Measurements from ENCODE around the gene ADAMTS3. TPM values are rescaled to one million over a fixed set of nuclear protein-coding genes. Genes with fewer than 3 reads are reported as not detected.
A peak's percentile ranks its signal among the peaks of the same experiment; 100 is the strongest.

The ADAMTS3 gene
- total and polyA plus RNA-seq, 9 of the 15 experiments (the other 6 are each of a cell fraction or from before 2014, with no cell fraction given) = 4.0 to 18.0 (median 12.1) TPM

- TF ChIP-seq BACH1 (tag; IDR thresholded peaks at IDR 0.05) = no peak; the same call in 1 of the 2 replicates
- TF ChIP-seq CREBBP (IDR thresholded peaks at IDR 0.05; ENCODE audit: low read depth, low read length) = no peak
- no peak for TF ChIP-seq CEBPZ (IDR thresholded peaks at IDR 0.05; ENCODE audit: borderline replicate concordance, low read depth, low read length)
- no peak for TF ChIP-seq GABPB2 (CRISPR knock-in tag; conservative IDR thresholded peaks at IDR 0.05)
- no peak for TF ChIP-seq NR2C1 (IDR thresholded peaks at IDR 0.05)
- TF ChIP-seq NR2C1 (tag; IDR thresholded peaks at IDR 0.05) = no peak
- peak; percentile 84 for TF ChIP-seq ZFX (CRISPR knock-in tag; IDR thresholded peaks at IDR 0.05)
- no peak for TF ChIP-seq ATF2 (CRISPR knock-in tag; IDR thresholded peaks at IDR 0.05)
- no peak for TF ChIP-seq JUN (IDR thresholded peaks at IDR 0.05; ENCODE audit: borderline replicate concordance, low read depth, low read length)
- TF ChIP-seq JUN (CRISPR knock-in tag; IDR thresholded peaks at IDR 0.05; ENCODE audit: borderline replicate concordance) = no peak
- peak in 1 of 2 experiments; percentile 25; a peak in 1 of 4 replicates for TF ChIP-seq FOXA3 (CRISPR knock-in tag; conservative IDR thresholded peaks at IDR 0.05 in 1 of 2, IDR thresholded peaks at IDR 0.05 in 1 of 2)
- no peak for TF ChIP-seq ZFP91 (CRISPR knock-in tag; IDR thresholded peaks at IDR 0.05)
- TF ChIP-seq THAP12 (CRISPR knock-in tag; IDR thresholded peaks at IDR 0.05) = no peak
- no peak for TF ChIP-seq EHMT2 (IDR thresholded peaks at IDR 0.05)
- peak; percentile 81 for TF ChIP-seq CBFA2T2 (conservative IDR thresholded peaks at IDR 0.05)
- no peak for TF ChIP-seq KDM5B (IDR thresholded peaks at IDR 0.05; ENCODE audit: insufficient replicate concordance, low read depth, low read length)
- no peak for TF ChIP-seq XRCC4 (IDR thresholded peaks at IDR 0.05; ENCODE audit: extremely low read depth, insufficient read depth, insufficient read length)
- peak; percentile 37 for TF ChIP-seq TBP (optimal IDR thresholded peaks at IDR 0.05; ENCODE audit: low read depth, low read length)
- no peak for TF ChIP-seq SIRT6 (IDR thresholded peaks at IDR 0.05; ENCODE audit: low read depth, low read length)
These were observed 756 bp upstream of the ADAMTS3 start (continued) for GRCh38 chr4:72569719-72570235.

All from K562 (cell line).